ENCODE results near the gene GDAP1L1. TPM values are rescaled to one million over a fixed set of nuclear protein-coding genes. Genes with fewer than 3 reads are reported as not detected.

Gene GDAP1L1
- polyA plus RNA-seq, 1 of the 3 experiments (the other 2 are of a cell fraction) = 0.30 TPM

DNA sequence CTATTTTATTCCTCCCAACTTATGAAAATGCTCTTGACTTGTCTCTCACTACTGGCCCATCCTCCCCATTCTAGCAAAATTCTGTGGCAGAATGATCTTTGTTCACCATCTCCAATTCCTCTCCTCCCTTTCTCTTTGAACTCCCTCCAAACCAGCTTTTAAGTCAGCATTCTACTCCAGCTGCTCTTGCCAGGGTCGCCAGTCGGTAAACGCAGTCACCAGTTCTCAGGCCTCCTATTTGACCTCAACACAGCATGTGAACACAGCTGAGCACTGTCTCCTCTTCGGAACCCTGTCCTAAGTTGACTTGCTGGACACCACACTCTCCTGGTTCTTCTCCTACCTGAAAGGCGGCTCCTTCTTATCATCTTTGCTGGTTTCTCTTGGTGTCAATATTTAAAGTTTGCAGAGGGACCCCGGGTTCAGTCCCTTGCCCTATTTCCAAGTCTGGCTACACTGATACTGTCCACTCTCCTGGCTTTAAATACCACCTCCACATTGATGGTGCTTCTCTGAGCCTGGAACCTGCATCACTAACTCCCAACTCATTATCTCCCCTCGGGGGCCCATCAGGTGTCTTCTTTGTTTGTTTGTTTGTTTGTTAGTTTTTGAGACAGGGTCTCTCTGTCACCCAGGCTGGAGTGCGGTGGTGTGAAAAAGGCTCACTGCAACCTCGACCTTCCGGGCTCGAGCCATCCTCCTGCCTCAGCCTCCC is 27.4 kb downstream of the GDAP1L1 start (continued):
- no peak for TF ChIP-seq USF2 (IDR thresholded peaks at IDR 0.05; ENCODE audit: borderline replicate concordance, low read depth, low read length)

DNA sequence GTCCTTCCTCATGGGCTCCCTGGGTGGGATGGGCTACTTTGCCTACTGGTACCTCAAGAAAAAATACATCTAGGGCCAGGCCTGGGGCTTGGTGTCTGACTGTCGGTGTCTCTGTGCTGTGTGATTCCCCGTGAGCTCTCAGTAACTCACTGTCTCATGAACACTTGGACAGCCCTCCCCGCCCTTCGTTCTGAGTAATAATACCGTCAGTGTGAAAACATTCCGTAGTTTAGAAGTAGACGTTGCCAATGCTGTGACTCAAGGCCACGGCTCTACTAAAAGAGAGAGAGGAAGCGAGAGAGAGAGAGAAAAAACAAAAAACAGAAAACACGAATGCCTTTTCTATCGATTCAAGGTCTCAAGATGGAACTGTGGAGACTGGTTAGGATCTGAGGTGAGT is 32.1 kb downstream of the GDAP1L1 start:
- no peaks in the 10 kb centered on the region for H3K79me2 ChIP-seq (ENCODE audit: insufficient read depth)
- no peaks in the 10 kb centered on the region for H3K9me2 ChIP-seq
- no peaks in the 10 kb centered on the region for H3K36me3 ChIP-seq (replicated peaks in 1 of 2; ENCODE audit: control insufficient read depth in 1 of 2, insufficient read depth in 2 of 2, low read length in 1 of 2)
- no peaks in the 10 kb centered on the region for H3K27me3 ChIP-seq (ENCODE audit: insufficient read depth)
- no peak overlapping the region for H3K4me2 ChIP-seq
- H3K9me3 ChIP-seq = no peaks in the 10 kb centered on the region
- H3K9ac ChIP-seq = no peak overlapping the region
- no peak for DNase-seq
- CTCF ChIA-PET = interaction anchor here (1.4 to 1.5 kb wide), 2 partner anchors 32 to 106 kb away, joined by 3 read pairs; no protein-coding TSS in a partner anchor
- H2AFZ ChIP-seq (ENCODE audit: low read depth) = no peak overlapping the region
- POLR2A ChIA-PET = no interaction called here
- no peak overlapping the region for H3K27ac ChIP-seq (ENCODE audit: low read depth in 2 of 2, low read length in 1 of 2)
- H3K4me3 ChIP-seq (ENCODE audit: low read depth in 2 of 2, low read length in 1 of 2) = no peak overlapping the region
- no peaks in the 10 kb centered on the region for H3F3A ChIP-seq (replicated peaks; ENCODE audit: insufficient read depth)
- H4K20me1 ChIP-seq (ENCODE audit: insufficient read depth) = no peaks in the 10 kb centered on the region
- H3K4me1 ChIP-seq (ENCODE audit: control insufficient read depth in 1 of 2, insufficient read depth in 2 of 2, low read depth in 1 of 2, low read length in 1 of 2) = no peaks in the 10 kb centered on the region
- WGBS (ENCODE audit: low lambda C conversion rate) = 65% methylated on average over 11 of the region's 11 CpGs
- no peak for TF ChIP-seq JUND (IDR thresholded peaks at IDR 0.05)
- TF ChIP-seq TEAD4 (IDR thresholded peaks at IDR 0.05; ENCODE audit: borderline replicate concordance, insufficient read depth) = no peak
- TF ChIP-seq, protein P1, sequence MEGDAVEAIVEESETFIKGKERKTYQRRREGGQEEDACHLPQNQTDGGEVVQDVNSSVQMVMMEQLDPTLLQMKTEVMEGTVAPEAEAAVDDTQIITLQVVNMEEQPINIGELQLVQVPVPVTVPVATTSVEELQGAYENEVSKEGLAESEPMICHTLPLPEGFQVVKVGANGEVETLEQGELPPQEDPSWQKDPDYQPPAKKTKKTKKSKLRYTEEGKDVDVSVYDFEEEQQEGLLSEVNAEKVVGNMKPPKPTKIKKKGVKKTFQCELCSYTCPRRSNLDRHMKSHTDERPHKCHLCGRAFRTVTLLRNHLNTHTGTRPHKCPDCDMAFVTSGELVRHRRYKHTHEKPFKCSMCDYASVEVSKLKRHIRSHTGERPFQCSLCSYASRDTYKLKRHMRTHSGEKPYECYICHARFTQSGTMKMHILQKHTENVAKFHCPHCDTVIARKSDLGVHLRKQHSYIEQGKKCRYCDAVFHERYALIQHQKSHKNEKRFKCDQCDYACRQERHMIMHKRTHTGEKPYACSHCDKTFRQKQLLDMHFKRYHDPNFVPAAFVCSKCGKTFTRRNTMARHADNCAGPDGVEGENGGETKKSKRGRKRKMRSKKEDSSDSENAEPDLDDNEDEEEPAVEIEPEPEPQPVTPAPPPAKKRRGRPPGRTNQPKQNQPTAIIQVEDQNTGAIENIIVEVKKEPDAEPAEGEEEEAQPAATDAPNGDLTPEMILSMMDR (IDR thresholded peaks at IDR 0.05) = no peak
- TF ChIP-seq RCOR1 (IDR thresholded peaks at IDR 0.05; ENCODE audit: low read length) = no peak
- TF ChIP-seq EZH2phosphoT487 (IDR thresholded peaks at IDR 0.05; ENCODE audit: borderline replicate concordance, low read depth) = no peak
- TF ChIP-seq GABPA (IDR thresholded peaks at IDR 0.05; ENCODE audit: low read depth) = no peak
- no peak for TF ChIP-seq FOSL2 (IDR thresholded peaks at IDR 0.05; ENCODE audit: borderline replicate concordance, low read depth)
- no peak for TF ChIP-seq MXI1 (IDR thresholded peaks at IDR 0.05; ENCODE audit: low read depth, low read length)
- no peak for TF ChIP-seq SMC3 (IDR thresholded peaks at IDR 0.05; ENCODE audit: low read depth, low read length)
- no peak for TF ChIP-seq RXRA (IDR thresholded peaks at IDR 0.05; ENCODE audit: borderline replicate concordance, low read depth)
- TF ChIP-seq, protein P2, sequence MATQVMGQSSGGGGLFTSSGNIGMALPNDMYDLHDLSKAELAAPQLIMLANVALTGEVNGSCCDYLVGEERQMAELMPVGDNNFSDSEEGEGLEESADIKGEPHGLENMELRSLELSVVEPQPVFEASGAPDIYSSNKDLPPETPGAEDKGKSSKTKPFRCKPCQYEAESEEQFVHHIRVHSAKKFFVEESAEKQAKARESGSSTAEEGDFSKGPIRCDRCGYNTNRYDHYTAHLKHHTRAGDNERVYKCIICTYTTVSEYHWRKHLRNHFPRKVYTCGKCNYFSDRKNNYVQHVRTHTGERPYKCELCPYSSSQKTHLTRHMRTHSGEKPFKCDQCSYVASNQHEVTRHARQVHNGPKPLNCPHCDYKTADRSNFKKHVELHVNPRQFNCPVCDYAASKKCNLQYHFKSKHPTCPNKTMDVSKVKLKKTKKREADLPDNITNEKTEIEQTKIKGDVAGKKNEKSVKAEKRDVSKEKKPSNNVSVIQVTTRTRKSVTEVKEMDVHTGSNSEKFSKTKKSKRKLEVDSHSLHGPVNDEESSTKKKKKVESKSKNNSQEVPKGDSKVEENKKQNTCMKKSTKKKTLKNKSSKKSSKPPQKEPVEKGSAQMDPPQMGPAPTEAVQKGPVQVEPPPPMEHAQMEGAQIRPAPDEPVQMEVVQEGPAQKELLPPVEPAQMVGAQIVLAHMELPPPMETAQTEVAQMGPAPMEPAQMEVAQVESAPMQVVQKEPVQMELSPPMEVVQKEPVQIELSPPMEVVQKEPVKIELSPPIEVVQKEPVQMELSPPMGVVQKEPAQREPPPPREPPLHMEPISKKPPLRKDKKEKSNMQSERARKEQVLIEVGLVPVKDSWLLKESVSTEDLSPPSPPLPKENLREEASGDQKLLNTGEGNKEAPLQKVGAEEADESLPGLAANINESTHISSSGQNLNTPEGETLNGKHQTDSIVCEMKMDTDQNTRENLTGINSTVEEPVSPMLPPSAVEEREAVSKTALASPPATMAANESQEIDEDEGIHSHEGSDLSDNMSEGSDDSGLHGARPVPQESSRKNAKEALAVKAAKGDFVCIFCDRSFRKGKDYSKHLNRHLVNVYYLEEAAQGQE (IDR thresholded peaks at IDR 0.05; ENCODE audit: low read depth, low read length) = no peak
- TF ChIP-seq, protein P3, sequence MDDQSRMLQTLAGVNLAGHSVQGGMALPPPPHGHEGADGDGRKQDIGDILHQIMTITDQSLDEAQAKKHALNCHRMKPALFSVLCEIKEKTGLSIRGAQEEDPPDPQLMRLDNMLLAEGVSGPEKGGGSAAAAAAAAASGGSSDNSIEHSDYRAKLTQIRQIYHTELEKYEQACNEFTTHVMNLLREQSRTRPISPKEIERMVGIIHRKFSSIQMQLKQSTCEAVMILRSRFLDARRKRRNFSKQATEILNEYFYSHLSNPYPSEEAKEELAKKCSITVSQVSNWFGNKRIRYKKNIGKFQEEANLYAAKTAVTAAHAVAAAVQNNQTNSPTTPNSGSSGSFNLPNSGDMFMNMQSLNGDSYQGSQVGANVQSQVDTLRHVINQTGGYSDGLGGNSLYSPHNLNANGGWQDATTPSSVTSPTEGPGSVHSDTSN (IDR thresholded peaks at IDR 0.05) = no peak
- no peak for TF ChIP-seq ELF1 (IDR thresholded peaks at IDR 0.05)
- TF ChIP-seq EP300 (IDR thresholded peaks at IDR 0.05; ENCODE audit: borderline replicate concordance in 1 of 2, low read depth in 1 of 2, low read length in 1 of 2) = no peak
- TF ChIP-seq FOXJ3 (CRISPR knock-in tag; IDR thresholded peaks at IDR 0.05) = no peak
- TF ChIP-seq MEF2A (IDR thresholded peaks at IDR 0.05; ENCODE audit: borderline replicate concordance, low read depth) = no peak

Data from SK-N-SH (cell line).